B cell (primary cell): ENCODE measurements around the gene INPP5B. TPM values are rescaled to one million over a fixed set of nuclear protein-coding genes. Genes with fewer than 3 reads are reported as not detected.
"Not testable (repeated sequence)": the region's sequence is repeated elsewhere in the genome, so short reads cannot be mapped to it uniquely, and the experiment has no call there.

ENCODE experiments used
- ATAC-seq: fragments of 200-7000 bp; cut with Tn5 transposase; one replicate; pipeline ENCODE4 v1.10.0; 2021; ENCODE audit warnings: low read depth, mild to moderate bottlenecking, moderate number of reproducible peaks, moderate library complexity
- CTCF ChIA-PET: fragments of 350-600 bp; sonication (Branson Sonifier 250); formaldehyde crosslinking; loops from one replicate; lab custom pipeline; 2021; ENCODE audit warnings: antibody characterized with exemption, inconsistent platforms; lab: Charles Lee
- POLR2A ChIA-PET: fragments of 350-600 bp; sonication (Branson Sonifier 250); formaldehyde crosslinking; loops from one replicate; lab custom pipeline; 2021; ENCODE audit warnings: antibody characterized with exemption; lab: Charles Lee
- DNase-seq: peaks from one replicate; pipeline ENCODE4 v3.0.0; 2013
- H2AFZ ChIP-seq: 2 replicates; pipeline ENCODE4 v1.6.1; 2012; ENCODE audit warnings: mild to moderate bottlenecking, low read depth, low read length; ENCODE audit not compliant: insufficient read depth, poor library complexity, severe bottlenecking
- H3K27ac ChIP-seq, 2 donors: 1 replicate in 1 of 2; 2 replicates in 1 of 2; pipeline ENCODE4 v1.5.1; 2012 to 2013; ENCODE audit warnings: low read length in 2 of 2, mild to moderate bottlenecking in 2 of 2, moderate library complexity in 1 of 2
- H3K27me3 ChIP-seq, 4 experiments: fragments of 200-600 bp in 1 of 4; sonication (generic) in 1 of 4; replicated peaks in 1 of 4; 1 replicate in 2 of 4; 2 replicates in 2 of 4; pipeline versions ENCODE4 v1.6.1 to v1.7.0; 2013 to 2016; ENCODE audit warnings: low read length in 3 of 4, mild to moderate bottlenecking in 2 of 4, mixed read lengths in 1 of 4, moderate library complexity in 1 of 4; ENCODE audit not compliant: insufficient read depth in 4 of 4, control insufficient read depth in 3 of 4; ENCODE audit errors: control extremely low read depth in 1 of 4
- H3K36me3 ChIP-seq, 2 experiments: replicated peaks in 1 of 2; 1 replicate in 1 of 2; 2 replicates in 1 of 2; pipeline versions ENCODE4 v1.6.1 to v1.7.1; 2013; ENCODE audit warnings: low read length in 1 of 2; ENCODE audit not compliant: insufficient read depth in 2 of 2, control insufficient read depth in 1 of 2; ENCODE audit errors: control extremely low read depth in 1 of 2, extremely low read depth in 1 of 2
- H3K4me1 ChIP-seq, 2 donors: fragments of 200-600 bp in 1 of 2; sonication (generic) in 1 of 2; 1 replicate in 1 of 2; 2 replicates in 1 of 2; pipeline versions ENCODE4 v1.5.1 to v1.6.1; 2013 to 2017; ENCODE audit warnings: low read length in 2 of 2; ENCODE audit not compliant: control insufficient read depth in 2 of 2, insufficient read depth in 2 of 2
- H3K4me2 ChIP-seq: replicated peaks from 2 replicates; pipeline ENCODE3; 2012; ENCODE audit warnings: mild to moderate bottlenecking, low read depth, low read length; ENCODE audit not compliant: poor library complexity, severe bottlenecking
- H3K4me3 ChIP-seq, 5 experiments: fragments of 200-600 bp in 1 of 5; sonication (generic) in 1 of 5; 1 replicate in 3 of 5; 2 replicates in 2 of 5; pipeline versions ENCODE4 v1.5.1 to v1.7.0; 2011 to 2016; ENCODE audit warnings: low read length in 4 of 5, mild to moderate bottlenecking in 4 of 5, low read depth in 2 of 5, control low read depth in 1 of 5, moderate library complexity in 1 of 5; ENCODE audit not compliant: insufficient read depth in 1 of 5; ENCODE audit errors: control extremely low read depth in 1 of 5, extremely low read depth in 1 of 5
- H3K79me2 ChIP-seq: fragments of 200-600 bp; sonication (generic); one replicate; pipeline ENCODE4 v1.6.0; 2016; ENCODE audit warnings: low read length; ENCODE audit not compliant: control insufficient read depth, insufficient read depth
- H3K9ac ChIP-seq: fragments of 200-600 bp; sonication (generic); 2 replicates; pipeline ENCODE4 v1.6.1; 2017; ENCODE audit warnings: mild to moderate bottlenecking, low read length, moderate library complexity
- H3K9me3 ChIP-seq, 3 donors: one replicate each; pipeline versions ENCODE4 v1.6.1 to v1.7.1; 2013; ENCODE audit warnings: low read length in 2 of 3; ENCODE audit not compliant: control insufficient read depth in 2 of 3, insufficient read depth in 1 of 3; ENCODE audit errors: control extremely low read depth in 1 of 3
- H4K20me1 ChIP-seq: 2 replicates; pipeline ENCODE4 v1.6.0; 2012; ENCODE audit warnings: mild to moderate bottlenecking, low read length; ENCODE audit not compliant: insufficient read depth, control insufficient read depth, poor library complexity, severe bottlenecking
- H3K27ac Mint-ChIP-seq: one replicate; pipeline ENCODE4 v1.8.0; 2021; ENCODE audit warnings: mixed read lengths
- H3K27me3 Mint-ChIP-seq: one replicate; pipeline ENCODE4 v1.8.0; 2021; ENCODE audit warnings: mixed read lengths
- H3K4me1 Mint-ChIP-seq: one replicate; pipeline ENCODE4 v1.8.0; 2021; ENCODE audit warnings: mixed read lengths
- H3K4me3 Mint-ChIP-seq: one replicate; pipeline ENCODE4 v1.8.0; 2021; ENCODE audit warnings: mixed read lengths
- H3K9me3 Mint-ChIP-seq: one replicate; pipeline ENCODE4 v1.8.0; 2022; ENCODE audit warnings: mixed read lengths; ENCODE audit not compliant: insufficient read depth
- EZH2 ChIP-seq: IDR thresholded peaks from 2 replicates; pipeline ENCODE4 v1.6.1; 2012; ENCODE audit warnings: borderline replicate concordance, low read depth, mild to moderate bottlenecking, moderate library complexity, low read length; ENCODE audit not compliant: insufficient read depth, poor library complexity, severe bottlenecking
- WGBS: methylation state at CpG from one replicate; pipeline ENCODE4 v1.1.5; 2013; ENCODE audit warnings: missing lambda C conversion rate; ENCODE audit not compliant: insufficient coverage; 5-methylcytosine and 5-hydroxymethylcytosine counted together
- intact Hi-C: fragments of 100-400 bp; cut with micrococcal nuclease; formaldehyde crosslinking; loops from one replicate; pipeline ENCODE4 v1.10.0; 2022
- polyA plus RNA-seq: library from polyadenylated mRNA; depleted of rRNA; stranded (reverse); fragments of >200 nt; gene quantifications from 2 replicates; pipeline ENCODE4 v1.2.3, GENCODE V29; 2012
- total RNA-seq, 2 donors: library from RNA; stranded (reverse); fragments of 120-200 nt in 1 of 2; gene quantifications; 1 replicate in 1 of 2; 2 replicates in 1 of 2; pipeline versions ENCODE4 v1.2.3 to v1.2.4, GENCODE V29; 2013 to 2022
- TF ChIP-seq, protein P1 (sequence below): fragments of 200-600 bp; IDR thresholded peaks from one replicate; pipeline ENCODE4 v1.8.0; 2022; ENCODE audit warnings: antibody characterized with exemption, mild to moderate bottlenecking

The INPP5B gene
- total and polyA plus RNA-seq, 2 donors (not counting 1 experiment from before 2014, with no cell fraction given), result 45.4 to 63.3 TPM

DNA sequence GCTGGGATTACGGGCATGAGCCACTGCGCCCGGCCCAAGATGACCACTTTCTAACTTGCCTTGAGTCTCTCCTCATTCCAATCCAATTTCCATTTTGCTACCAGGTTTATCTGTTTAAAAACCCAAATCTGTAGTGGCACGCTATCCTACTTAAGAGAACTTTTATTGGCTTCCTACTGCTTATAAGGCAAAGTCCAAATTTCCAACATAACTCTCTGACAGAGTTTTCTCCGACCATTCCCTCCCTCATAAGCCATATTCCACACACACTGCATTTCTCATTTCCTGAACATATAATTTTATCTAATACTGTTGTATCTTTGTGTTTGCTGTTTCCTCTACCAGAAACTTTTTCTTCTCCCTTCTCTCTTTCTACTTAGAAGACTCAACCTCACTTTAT is 27.7 kb upstream of the INPP5B start:
- Mint-ChIP-seq H3K9me3 (no peaks in the 10 kb centered on the region), H3K4me3 (no peak overlapping the region), H3K27ac (no peak overlapping the region), H3K27me3 (no peaks in the 10 kb centered on the region), H3K4me1 (no peaks in the 10 kb centered on the region)
- ATAC-seq (no peak), DNase-seq (no peak)
- H3K4me3 ChIP-seq, result no peak overlapping the region
- H3K4me2 ChIP-seq, result no peak overlapping the region
- peaks cover 12 to 50% of the 10 kb centered on the region in 2 experiments for H3K36me3 ChIP-seq
- WGBS, result 98% methylated on average over 4 of the region's 5 CpGs
- no peak overlapping the region for H2AFZ ChIP-seq
- no peak overlapping the region for H3K9ac ChIP-seq
- no peaks in the 10 kb centered on the region for H3K4me1 ChIP-seq
- no peaks in the 10 kb centered on the region for H3K9me3 ChIP-seq
- no peak overlapping the region for H3K27ac ChIP-seq
- intact Hi-C loops, result no loop called here
- peaks cover 5% of the 10 kb centered on the region for H3K79me2 ChIP-seq
- TF ChIP-seq EZH2, result no peak
- TF ChIP-seq, protein P1, sequence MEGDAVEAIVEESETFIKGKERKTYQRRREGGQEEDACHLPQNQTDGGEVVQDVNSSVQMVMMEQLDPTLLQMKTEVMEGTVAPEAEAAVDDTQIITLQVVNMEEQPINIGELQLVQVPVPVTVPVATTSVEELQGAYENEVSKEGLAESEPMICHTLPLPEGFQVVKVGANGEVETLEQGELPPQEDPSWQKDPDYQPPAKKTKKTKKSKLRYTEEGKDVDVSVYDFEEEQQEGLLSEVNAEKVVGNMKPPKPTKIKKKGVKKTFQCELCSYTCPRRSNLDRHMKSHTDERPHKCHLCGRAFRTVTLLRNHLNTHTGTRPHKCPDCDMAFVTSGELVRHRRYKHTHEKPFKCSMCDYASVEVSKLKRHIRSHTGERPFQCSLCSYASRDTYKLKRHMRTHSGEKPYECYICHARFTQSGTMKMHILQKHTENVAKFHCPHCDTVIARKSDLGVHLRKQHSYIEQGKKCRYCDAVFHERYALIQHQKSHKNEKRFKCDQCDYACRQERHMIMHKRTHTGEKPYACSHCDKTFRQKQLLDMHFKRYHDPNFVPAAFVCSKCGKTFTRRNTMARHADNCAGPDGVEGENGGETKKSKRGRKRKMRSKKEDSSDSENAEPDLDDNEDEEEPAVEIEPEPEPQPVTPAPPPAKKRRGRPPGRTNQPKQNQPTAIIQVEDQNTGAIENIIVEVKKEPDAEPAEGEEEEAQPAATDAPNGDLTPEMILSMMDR, result no peak
- H3K27me3 ChIP-seq, result no peaks in the 10 kb centered on the region
- H4K20me1 ChIP-seq, result no peaks in the 10 kb centered on the region
- ChIA-PET CTCF (interaction anchor here (0.7 to 4.6 kb wide), 2 partner anchors 84 to 254 kb away, joined by 4 to 63 read pairs; no protein-coding TSS in a partner anchor), POLR2A (interaction anchor here (0.7 kb wide), 1 partner anchor 21 kb away, joined by 9 read pairs; no protein-coding TSS in a partner anchor)

DNA sequence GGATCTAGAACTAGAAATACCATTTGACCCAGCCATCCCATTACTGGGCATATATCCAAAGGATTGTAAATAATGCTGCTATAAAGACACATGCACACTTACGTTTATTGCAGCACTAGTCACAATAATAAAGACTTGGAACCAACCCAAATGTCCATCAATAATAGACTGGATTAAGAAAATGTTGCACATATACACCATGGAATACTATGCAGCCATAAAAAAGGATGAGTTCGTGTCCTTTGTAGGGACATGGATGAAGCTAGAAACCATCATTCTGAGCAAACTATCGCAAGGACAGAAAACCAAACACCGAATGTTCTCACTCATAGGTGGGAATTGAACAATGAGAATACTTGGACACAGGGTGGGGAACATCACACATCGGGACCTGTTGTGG is 26.8 kb upstream of the INPP5B start:
- WGBS, result no CpG with 5 or more reads among the region's 5 CpGs
- not testable (repeated sequence) for H3K4me2 ChIP-seq, H3K4me1 Mint-ChIP-seq

More for the DNA sequence above, 26.8 kb upstream of the INPP5B start:
- H3K27me3 ChIP-seq, CTCF ChIA-PET, H3K9me3 ChIP-seq, H3K27ac Mint-ChIP-seq, H3K27me3 Mint-ChIP-seq, ATAC-seq, H2AFZ ChIP-seq, POLR2A ChIA-PET, H3K27ac ChIP-seq, H3K79me2 ChIP-seq, H3K9me3 Mint-ChIP-seq, H4K20me1 ChIP-seq, DNase-seq, intact Hi-C loops, H3K9ac ChIP-seq, H3K4me3 ChIP-seq, H3K4me3 Mint-ChIP-seq, H3K4me1 ChIP-seq: not testable (repeated sequence)
- peaks cover 11 to 50% of the 10 kb centered on the region in 2 experiments for H3K36me3 ChIP-seq
